Karpas-422 (cell line): ENCODE data around the gene GRIA4. TPM values are rescaled to one million over a fixed set of nuclear protein-coding genes. Genes with fewer than 3 reads are reported as not detected.
A peak's percentile ranks its signal among the peaks of the same experiment; 100 is the strongest.

ENCODE experiments used
- DNase-seq: peaks from one replicate; pipeline ENCODE4 v3.0.0-alpha.2; 2015
- H2AFZ ChIP-seq: fragments of 200-600 bp; sonication (generic); 2 replicates; pipeline ENCODE4 v1.6.1; 2014; ENCODE audit warnings: antibody characterized with exemption, low read length, mixed read lengths
- H3K27ac ChIP-seq: fragments of 200-600 bp; sonication (generic); 2 replicates; pipeline ENCODE4 v1.5.1; 2014; ENCODE audit warnings: mild to moderate bottlenecking, low read length, moderate library complexity
- H3K27me3 ChIP-seq: fragments of 200-600 bp; sonication (generic); 2 replicates; pipeline ENCODE4 v1.6.1; 2014; ENCODE audit warnings: low read length, mixed read lengths
- H3K36me3 ChIP-seq: fragments of 200-600 bp; sonication (generic); 2 replicates; pipeline ENCODE4 v1.6.1; 2014; ENCODE audit warnings: low read length, mixed read lengths; ENCODE audit not compliant: insufficient read depth
- H3K4me1 ChIP-seq: fragments of 200-600 bp; sonication (generic); 2 replicates; pipeline ENCODE4 v1.6.1; 2014; ENCODE audit warnings: mild to moderate bottlenecking, low read length, mixed read lengths
- H3K4me2 ChIP-seq: fragments of 200-600 bp; sonication (generic); 2 replicates; pipeline ENCODE4 v1.6.1; 2014; ENCODE audit warnings: low read length, low read depth, mild to moderate bottlenecking; ENCODE audit not compliant: poor library complexity, severe bottlenecking
- H3K4me3 ChIP-seq: fragments of 200-600 bp; sonication (generic); 2 replicates; pipeline ENCODE4 v1.5.1; 2014; ENCODE audit warnings: mild to moderate bottlenecking, antibody characterized with exemption, low read length, mixed read lengths
- H3K79me2 ChIP-seq: fragments of 200-600 bp; sonication (generic); 2 replicates; pipeline ENCODE4 v1.6.1; 2014; ENCODE audit warnings: mild to moderate bottlenecking, low read length, mixed read lengths
- H3K9ac ChIP-seq: fragments of 200-600 bp; sonication (generic); 2 replicates; pipeline ENCODE4 v1.6.0; 2014; ENCODE audit warnings: low read length
- H3K9me2 ChIP-seq: fragments of 200-600 bp; sonication (generic), shearing (Covaris generic); replicated peaks from 2 replicates; pipeline ENCODE4 v1.6.0; 2014; ENCODE audit warnings: mild to moderate bottlenecking, low read length, moderate library complexity; ENCODE audit not compliant: insufficient read depth
- H3K9me3 ChIP-seq: fragments of 300-700, 200-600 bp; sonication (generic); 2 replicates; pipeline ENCODE4 v1.6.1; 2014; ENCODE audit warnings: low read length, mixed read lengths
- H4K20me1 ChIP-seq: fragments of 200-600 bp; sonication (generic); 2 replicates; pipeline ENCODE4 v1.6.1; 2014; ENCODE audit warnings: mild to moderate bottlenecking, antibody characterized with exemption, low read length, low read depth; ENCODE audit not compliant: insufficient read depth
- total RNA-seq: library from RNA; depleted of rRNA; stranded (reverse); fragments of >200 nt; shearing (Covaris generic); gene quantifications from 2 replicates; pipeline ENCODE4 v1.2.3, GENCODE V29; 2014; ENCODE audit warnings: low replicate concordance

The GRIA4 gene
- total RNA-seq, 1 experiment from 2014 or later = 0.19 TPM

DNA sequence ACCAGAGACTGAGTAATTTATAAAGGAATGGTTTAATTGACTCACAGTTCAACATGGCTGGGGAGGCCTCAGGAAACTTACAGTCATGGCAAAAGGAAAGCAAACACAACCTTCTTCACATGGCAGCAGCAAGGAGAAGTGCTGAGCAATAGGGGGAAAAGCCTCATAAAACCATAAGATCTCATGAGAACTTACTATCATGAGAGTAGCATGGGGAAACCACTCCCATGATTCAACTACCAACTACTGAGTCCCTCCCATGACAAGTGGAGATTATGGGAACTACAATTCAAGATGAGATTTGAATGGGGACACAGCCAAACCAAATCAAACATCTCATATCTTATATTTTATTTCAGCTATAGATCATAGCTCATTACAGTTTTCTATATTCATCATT, 33.0 kb downstream of the GRIA4 start:
- Histone ChIP-seq H3K9ac (no peak overlapping the region), H3K36me3 (no peaks in the 10 kb centered on the region), H3K4me2 (no peak overlapping the region), H2AFZ (no peak overlapping the region), H4K20me1 (no peaks in the 10 kb centered on the region), H3K79me2 (no peaks in the 10 kb centered on the region), H3K9me3 (0 out of 2 replicates have a peak, but pooled peaks cover 2% of the 10 kb centered on the region), H3K9me2 (0 out of 2 replicates have a peak, but pooled peaks cover 8% of the 10 kb centered on the region), H3K27me3 (no peaks in the 10 kb centered on the region), H3K4me3 (no peak overlapping the region), H3K27ac (no peak overlapping the region), H3K4me1 (no peaks in the 10 kb centered on the region)
- DNase-seq = no peak

DNA sequence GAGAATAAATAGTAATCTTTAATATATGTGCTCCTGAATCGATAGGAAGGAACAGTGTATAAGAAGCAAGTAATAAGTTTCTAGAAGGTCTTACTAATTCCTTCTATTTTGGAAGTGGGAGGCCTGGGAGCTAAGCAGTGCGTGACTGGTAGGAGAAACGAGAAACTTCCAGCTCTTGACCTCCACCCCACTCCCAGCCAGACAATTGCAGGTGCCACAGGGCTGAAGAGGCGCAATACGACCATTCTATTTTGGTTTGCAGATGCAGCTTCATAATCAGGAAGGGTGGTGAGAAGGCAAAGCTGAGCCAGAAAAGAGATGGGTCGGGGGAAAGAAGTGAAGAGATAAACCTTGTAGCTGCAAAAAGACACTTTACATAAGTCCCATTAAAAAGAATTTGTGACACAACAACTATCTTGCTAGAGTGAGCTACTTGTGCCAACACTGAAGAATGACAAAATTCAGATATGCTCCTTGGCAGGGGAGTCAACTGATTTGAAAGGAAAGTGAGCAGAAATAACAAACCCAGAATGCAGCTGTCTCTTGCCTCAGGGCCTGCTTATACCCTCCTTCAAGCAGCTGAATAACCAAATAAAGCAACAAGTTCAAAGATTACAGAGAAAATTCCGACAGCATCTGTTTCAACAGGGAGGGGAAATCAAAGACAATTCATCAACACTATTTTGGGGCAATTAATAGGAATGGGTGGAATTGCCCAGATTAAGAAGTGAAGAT, 35.1 kb downstream of the GRIA4 start:
- no peak overlapping the region for H3K9ac ChIP-seq
- DNase-seq = no peak
- H3K9me2 ChIP-seq = 0 out of 2 replicates have a peak, but pooled peaks cover 8% of the 10 kb centered on the region
- H2AFZ ChIP-seq = no peak overlapping the region
- no peaks in the 10 kb centered on the region for H3K36me3 ChIP-seq
- H3K9me3 ChIP-seq = 0 out of 2 replicates have a peak, but pooled peaks cover 2% of the 10 kb centered on the region
- H3K27me3 ChIP-seq = no peaks in the 10 kb centered on the region
- no peak overlapping the region for H3K27ac ChIP-seq
- H4K20me1 ChIP-seq = no peaks in the 10 kb centered on the region
- H3K79me2 ChIP-seq = no peaks in the 10 kb centered on the region
- no peak overlapping the region for H3K4me2 ChIP-seq
- no peaks in the 10 kb centered on the region for H3K4me1 ChIP-seq
- no peak overlapping the region for H3K4me3 ChIP-seq

DNA sequence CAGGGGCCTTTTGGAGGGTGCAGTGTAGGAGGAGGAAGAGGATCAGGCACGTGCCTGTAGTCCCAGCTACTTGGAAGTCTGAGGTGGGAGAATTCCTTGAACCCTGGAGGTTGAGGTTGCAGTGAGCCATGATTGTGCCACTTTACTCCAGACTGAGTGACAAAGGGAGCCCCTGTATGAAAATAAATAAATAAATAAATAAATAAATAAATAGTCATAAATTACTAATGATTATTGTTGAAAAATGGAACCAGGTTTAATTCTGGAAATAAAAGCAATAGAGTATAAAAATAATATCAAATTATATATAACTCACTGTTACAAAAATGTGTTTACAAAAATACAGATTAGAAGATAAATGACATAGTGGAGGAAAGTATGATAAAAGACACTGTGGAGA, 37.9 kb downstream of the GRIA4 start:
- Histone ChIP-seq H3K9me3 (0 out of 2 replicates have a peak, but pooled peaks cover 2% of the 10 kb centered on the region), H2AFZ (no peak overlapping the region), H3K4me1 (no peaks in the 10 kb centered on the region), H3K36me3 (no peaks in the 10 kb centered on the region), H3K4me3 (no peak overlapping the region), H3K9ac (no peak overlapping the region), H3K79me2 (no peaks in the 10 kb centered on the region), H3K27ac (no peak overlapping the region), H3K9me2 (0 out of 2 replicates have a peak, but pooled peaks cover 8% of the 10 kb centered on the region), H4K20me1 (no peaks in the 10 kb centered on the region), H3K27me3 (no peaks in the 10 kb centered on the region), H3K4me2 (no peak overlapping the region)
- DNase-seq = no peak

DNA sequence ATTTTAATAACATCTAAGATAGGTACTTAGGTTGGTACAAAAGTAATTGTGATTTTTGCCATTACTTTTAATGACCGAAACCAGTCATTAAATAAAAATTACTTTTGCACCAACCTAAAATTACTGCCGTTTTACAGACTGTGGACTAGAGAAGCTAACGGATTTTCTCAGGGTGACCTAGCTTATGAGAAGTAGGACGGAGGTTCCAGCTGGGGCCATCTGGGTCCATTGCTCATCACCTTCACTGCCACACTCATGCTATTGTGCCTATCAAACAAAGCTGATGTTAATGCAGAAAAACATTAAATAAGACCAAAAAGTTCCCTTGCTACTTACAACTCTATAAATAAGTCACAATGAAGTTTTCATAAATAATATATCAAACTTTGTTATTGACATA, 38.9 kb downstream of the GRIA4 start:
- Histone ChIP-seq H3K36me3 (no peaks in the 10 kb centered on the region), H3K4me1 (no peaks in the 10 kb centered on the region), H3K27me3 (no peaks in the 10 kb centered on the region), H3K9me2 (0 out of 2 replicates have a peak, but pooled peaks cover 8% of the 10 kb centered on the region), H3K9ac (no peak overlapping the region), H3K4me2 (no peak overlapping the region), H3K9me3 (0 out of 2 replicates have a peak, but pooled peaks cover 2% of the 10 kb centered on the region), H3K79me2 (no peaks in the 10 kb centered on the region), H4K20me1 (no peaks in the 10 kb centered on the region), H3K27ac (no peak overlapping the region), H3K4me3 (no peak overlapping the region), H2AFZ (no peak overlapping the region)
- no peak for DNase-seq

DNA sequence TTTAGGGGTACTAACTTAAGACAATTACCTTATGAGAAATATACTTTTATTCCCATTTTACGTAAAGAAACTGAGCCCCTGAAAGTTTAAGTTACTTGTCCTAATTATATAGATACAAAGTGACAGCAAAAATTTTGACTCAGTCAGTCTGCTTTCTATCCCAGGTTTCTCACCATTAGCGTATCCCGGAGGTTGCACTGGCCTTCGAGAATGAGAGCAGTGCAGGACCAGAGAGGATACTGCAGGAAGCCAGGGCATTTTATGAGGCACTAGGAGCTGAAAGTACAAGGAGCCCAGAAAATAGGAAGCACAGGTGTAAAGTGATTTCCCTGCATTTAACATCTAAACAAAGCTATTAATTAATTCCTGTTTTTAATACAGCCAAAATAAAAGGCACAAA, 55.4 kb downstream of the GRIA4 start:
- no peak for DNase-seq
- H3K9me3 ChIP-seq = no peaks in the 10 kb centered on the region

DNA sequence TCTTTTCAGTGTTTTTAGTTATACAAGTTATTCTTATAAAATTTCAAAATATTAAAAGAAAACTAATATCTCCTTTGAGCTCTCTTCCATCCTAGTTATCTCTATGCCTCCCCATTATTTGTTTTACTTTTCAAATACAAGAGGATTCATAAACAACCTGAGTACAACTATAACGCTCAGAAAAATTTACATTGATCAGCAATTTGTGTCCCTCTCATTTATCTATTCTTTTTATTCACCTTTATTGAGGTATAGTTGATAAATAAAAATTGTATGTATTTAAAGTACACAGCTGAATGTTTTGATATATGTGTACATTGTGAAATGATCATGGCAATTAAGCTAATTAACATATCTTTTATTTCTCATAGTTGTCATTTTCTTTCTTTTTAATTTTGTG, 57.6 kb downstream of the GRIA4 start:
- no peak overlapping the region for H3K27ac ChIP-seq
- no peaks in the 10 kb centered on the region for H4K20me1 ChIP-seq
- H3K79me2 ChIP-seq = no peaks in the 10 kb centered on the region
- H3K27me3 ChIP-seq = no peaks in the 10 kb centered on the region
- no peak overlapping the region for H3K4me3 ChIP-seq
- H3K9me3 ChIP-seq = no peaks in the 10 kb centered on the region
- H3K4me1 ChIP-seq = no peaks in the 10 kb centered on the region
- no peak overlapping the region for H3K9ac ChIP-seq
- peaks cover 1% of the 10 kb centered on the region for H3K9me2 ChIP-seq
- H2AFZ ChIP-seq = no peak overlapping the region
- H3K36me3 ChIP-seq = no peaks in the 10 kb centered on the region
- no peak for DNase-seq
- no peak overlapping the region for H3K4me2 ChIP-seq

More for the DNA sequence above, 55.4 kb downstream of the GRIA4 start:
- Histone ChIP-seq H3K36me3 (no peaks in the 10 kb centered on the region), H3K4me3 (no peak overlapping the region), H3K9ac (no peak overlapping the region), H3K79me2 (no peaks in the 10 kb centered on the region), H3K4me2 (no peak overlapping the region), H3K4me1 (no peaks in the 10 kb centered on the region), H3K9me2 (no peaks in the 10 kb centered on the region), H2AFZ (no peak overlapping the region), H3K27me3 (no peaks in the 10 kb centered on the region), H4K20me1 (no peaks in the 10 kb centered on the region), H3K27ac (no peak overlapping the region)

DNA sequence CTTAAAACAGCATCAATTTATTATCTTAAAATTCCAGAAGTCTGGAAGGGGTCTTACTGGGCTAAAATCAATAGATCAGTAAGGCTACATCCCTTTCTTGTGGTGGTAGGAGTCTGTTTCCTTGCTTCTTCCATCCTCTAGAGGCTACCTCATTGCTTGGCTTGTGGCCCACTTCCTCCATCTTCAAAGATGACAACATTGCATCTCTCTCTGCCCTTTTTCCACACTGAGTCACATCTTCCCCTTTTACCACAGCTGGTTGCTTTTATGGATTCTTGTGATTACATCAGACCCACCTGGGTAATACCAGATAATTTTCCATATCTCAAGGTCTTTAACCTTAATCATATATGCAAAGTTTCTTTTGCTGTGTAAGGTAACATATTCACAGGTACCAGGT, 60.9 kb downstream of the GRIA4 start:
- Histone ChIP-seq H3K9me3 (no peaks in the 10 kb centered on the region), H3K4me1 (no peaks in the 10 kb centered on the region), H4K20me1 (no peaks in the 10 kb centered on the region), H3K9me2 (peaks cover 10% of the 10 kb centered on the region), H3K36me3 (no peaks in the 10 kb centered on the region), H2AFZ (no peak overlapping the region), H3K27ac (no peak overlapping the region), H3K9ac (no peak overlapping the region), H3K27me3 (no peaks in the 10 kb centered on the region), H3K79me2 (no peaks in the 10 kb centered on the region), H3K4me3 (no peak overlapping the region), H3K4me2 (no peak overlapping the region)
- DNase-seq = no peak

DNA sequence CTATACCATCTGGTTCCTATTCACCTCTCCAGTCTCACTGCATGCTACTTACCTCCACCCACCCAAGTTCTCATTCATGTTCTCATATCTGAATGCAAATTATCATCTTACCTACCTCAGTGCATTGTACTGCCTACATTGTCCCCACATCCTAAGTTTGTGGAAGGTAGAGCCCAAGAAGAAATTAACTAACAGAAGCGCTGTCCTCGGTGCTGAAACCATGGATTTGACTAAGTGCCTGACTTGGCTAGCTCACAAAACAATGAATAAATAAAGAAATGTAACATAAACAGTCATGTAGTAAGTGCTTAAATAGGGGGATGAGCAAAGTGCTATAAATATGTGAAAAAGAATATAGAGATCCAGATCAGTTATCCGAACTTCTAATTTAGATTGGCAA, 63.2 kb downstream of the GRIA4 start:
- H3K27ac ChIP-seq = no peak overlapping the region
- H3K9ac ChIP-seq = no peak overlapping the region
- H3K9me3 ChIP-seq = no peaks in the 10 kb centered on the region
- no peaks in the 10 kb centered on the region for H3K4me1 ChIP-seq
- no peak overlapping the region for H2AFZ ChIP-seq
- H4K20me1 ChIP-seq = no peaks in the 10 kb centered on the region
- H3K4me2 ChIP-seq = no peak overlapping the region
- H3K79me2 ChIP-seq = no peaks in the 10 kb centered on the region
- DNase-seq = peak; percentile 84
- no peaks in the 10 kb centered on the region for H3K27me3 ChIP-seq
- H3K36me3 ChIP-seq = no peaks in the 10 kb centered on the region
- peaks cover 10% of the 10 kb centered on the region for H3K9me2 ChIP-seq
- no peak overlapping the region for H3K4me3 ChIP-seq
